OCI-LY3 (cell line): ENCODE measurements around the gene SPON1.

Experiments used
- H2AFZ ChIP-seq: fragments of 200-600, 300-600 bp; shearing (Covaris generic); 2 replicates; pipeline ENCODE4 v1.6.0; 2014; ENCODE audit warnings: antibody characterized with exemption, low read depth, low read length
- H3K27ac ChIP-seq: fragments of 200-600, 300-600 bp; sonication (generic); 2 replicates; pipeline ENCODE4 v1.5.1; 2014; ENCODE audit warnings: mild to moderate bottlenecking, low read length, moderate library complexity, mixed read lengths
- H3K27me3 ChIP-seq: fragments of 200-600, 300-600 bp; sonication (generic); 2 replicates; pipeline ENCODE4 v1.6.1; 2014; ENCODE audit warnings: low read depth, low read length, mixed read lengths
- H3K36me3 ChIP-seq: fragments of 200-600, 300-600 bp; sonication (generic); replicated peaks from 2 replicates; pipeline ENCODE3; 2014; ENCODE audit warnings: low read depth, low read length, mixed read lengths
- H3K4me1 ChIP-seq: fragments of 300-600, 200-600 bp; sonication (generic); 2 replicates; pipeline ENCODE4 v1.6.1; 2014; ENCODE audit warnings: low read length, mixed read lengths
- H3K4me2 ChIP-seq: fragments of 200-600, 300-600 bp; sonication (generic); 2 replicates; pipeline ENCODE4 v1.6.1; 2014; ENCODE audit warnings: low read length, mixed read lengths
- H3K4me3 ChIP-seq: fragments of 300-600, 200-600 bp; sonication (generic); 2 replicates; pipeline ENCODE4 v1.5.1; 2014; ENCODE audit warnings: antibody characterized with exemption, mild to moderate bottlenecking, low read length, moderate library complexity
- H3K79me2 ChIP-seq: fragments of 300-600, 200-600 bp; shearing (Covaris generic); 2 replicates; pipeline ENCODE4 v1.6.1; 2014; ENCODE audit warnings: mild to moderate bottlenecking, low read length, mixed read lengths
- H3K9ac ChIP-seq: fragments of 300-600, 200-600 bp; shearing (Covaris generic); 2 replicates; pipeline ENCODE4 v1.6.0; 2014; ENCODE audit warnings: mild to moderate bottlenecking, low read length, moderate library complexity
- H3K9me3 ChIP-seq: fragments of 200-600, 300-600 bp; shearing (Covaris generic); 2 replicates; pipeline ENCODE4 v1.6.1; 2014; ENCODE audit warnings: low read length, mixed read lengths; ENCODE audit not compliant: insufficient read depth
- H4K20me1 ChIP-seq: fragments of 200-600, 300-600 bp; sonication (generic); 2 replicates; pipeline ENCODE4 v1.6.1; 2016; ENCODE audit warnings: low read length, mixed read lengths; ENCODE audit not compliant: insufficient read depth
- CTCF ChIP-seq: fragments of 200-600, 300-600 bp; sonication (generic); IDR thresholded peaks from 2 replicates; pipeline ENCODE4 v1.5.1; 2014; ENCODE audit warnings: antibody characterized with exemption, low read length, low read depth
- EZH2phosphoT487 ChIP-seq: fragments of 200-600 bp; shearing (Covaris generic); IDR thresholded peaks from 2 replicates; pipeline ENCODE4 v1.6.1; 2018; ENCODE audit warnings: antibody characterized with exemption, mixed run types, low read depth

SPON1 gene

DNA sequence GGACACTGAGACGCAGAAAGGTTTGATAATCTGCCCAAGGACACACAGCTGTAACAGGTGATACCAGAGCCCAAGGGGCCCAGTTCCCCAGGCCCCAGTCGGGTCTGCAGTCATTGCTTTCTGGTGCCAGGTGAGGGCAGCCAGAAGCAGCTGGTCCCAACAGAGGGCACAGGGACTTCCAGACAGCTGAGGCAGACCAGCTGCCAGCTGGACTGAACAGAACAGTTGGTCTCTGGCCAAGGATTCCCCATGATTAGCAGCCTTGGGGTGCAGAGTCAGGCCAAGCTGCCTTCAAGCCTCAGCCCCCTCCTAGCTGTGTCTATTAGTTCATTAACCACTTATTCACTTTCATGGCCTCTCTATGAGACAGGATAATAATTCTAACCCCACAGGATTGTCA lies 290.9 kb downstream of the SPON1 start:
- H3K9ac ChIP-seq, result no peak overlapping the region
- no peaks in the 10 kb centered on the region for H3K36me3 ChIP-seq
- no peaks in the 10 kb centered on the region for H3K9me3 ChIP-seq
- H3K4me1 ChIP-seq, result peaks cover 4% of the 10 kb centered on the region
- H2AFZ ChIP-seq, result no peak overlapping the region
- peaks cover 12% of the 10 kb centered on the region for H3K27me3 ChIP-seq
- no peaks in the 10 kb centered on the region for H4K20me1 ChIP-seq
- H3K4me2 ChIP-seq, result no peak overlapping the region
- no peak overlapping the region for H3K27ac ChIP-seq
- H3K4me3 ChIP-seq, result no peak overlapping the region
- H3K79me2 ChIP-seq, result no peaks in the 10 kb centered on the region
- TF ChIP-seq CTCF (peak; percentile 35), EZH2phosphoT487 (no peak)

DNA sequence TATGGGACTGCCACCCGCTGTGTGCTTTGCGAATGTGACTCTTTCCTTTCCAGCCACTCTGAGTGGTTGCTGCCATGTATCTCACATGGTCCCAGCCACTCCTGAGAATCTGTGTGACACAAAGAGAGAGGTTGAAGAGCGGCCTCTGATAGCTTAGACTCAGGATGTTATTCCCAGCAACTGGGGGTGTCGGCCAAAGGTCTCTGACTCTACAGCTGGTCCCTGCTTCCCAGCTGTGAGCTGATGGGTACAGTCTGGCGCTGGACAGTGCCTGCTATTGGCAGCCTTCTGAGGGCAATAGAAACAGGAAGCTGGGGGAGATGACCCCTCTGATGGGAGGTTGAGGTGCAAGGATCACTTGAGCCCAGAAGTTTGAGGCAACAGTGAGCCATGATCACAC lies 291.3 kb downstream of the SPON1 start:
- TF ChIP-seq EZH2phosphoT487, result no peak
- no peak for TF ChIP-seq CTCF
- Histone ChIP-seq H3K4me2 (no peak overlapping the region), H3K27me3 (peaks cover 8% of the 10 kb centered on the region; the same call in 1 of the 2 replicates), H3K79me2 (no peaks in the 10 kb centered on the region), H4K20me1 (no peaks in the 10 kb centered on the region), H3K27ac (no peak overlapping the region), H3K4me1 (peaks cover 4% of the 10 kb centered on the region), H3K36me3 (no peaks in the 10 kb centered on the region), H3K9ac (no peak overlapping the region), H3K9me3 (no peaks in the 10 kb centered on the region), H3K4me3 (no peak overlapping the region), H2AFZ (no peak overlapping the region)

DNA sequence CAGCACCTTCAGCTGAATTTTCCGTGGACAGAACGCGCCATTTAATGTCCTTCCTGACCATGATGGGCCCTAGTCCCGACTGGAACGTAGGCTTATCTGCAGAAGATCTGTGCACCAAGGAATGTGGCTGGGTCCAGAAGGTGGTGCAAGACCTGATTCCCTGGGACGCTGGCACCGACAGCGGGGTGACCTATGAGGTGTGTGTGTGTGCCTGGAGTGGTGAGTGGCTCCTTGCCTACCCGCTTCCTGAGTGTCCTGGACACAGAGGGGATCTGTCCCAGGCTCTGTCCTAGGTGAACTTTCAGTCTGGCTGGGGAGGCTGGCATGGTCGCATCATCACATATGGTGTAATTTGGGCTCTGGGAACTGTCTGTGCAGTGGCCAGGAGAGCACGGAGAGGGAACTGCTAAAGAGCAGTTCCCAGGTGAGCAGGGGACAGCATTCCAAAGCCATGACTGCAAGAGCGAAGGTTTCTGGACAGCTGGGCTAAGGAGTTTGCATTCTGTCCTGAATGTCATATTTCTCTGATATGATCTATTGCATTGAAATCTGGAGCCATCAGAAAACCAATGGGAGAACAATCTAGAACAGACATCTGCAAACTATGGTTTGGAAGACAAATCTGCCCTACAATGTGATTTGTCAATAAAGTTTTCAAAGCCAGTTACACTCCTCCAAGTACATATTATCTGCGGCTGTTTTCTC lies 292.2 kb downstream of the SPON1 start:
- Histone ChIP-seq H3K36me3 (no peaks in the 10 kb centered on the region), H4K20me1 (no peaks in the 10 kb centered on the region), H3K27ac (no peak overlapping the region), H3K27me3 (peaks cover 8% of the 10 kb centered on the region; the same call in 1 of the 2 replicates), H3K9me3 (no peaks in the 10 kb centered on the region), H3K4me3 (no peak overlapping the region), H3K9ac (no peak overlapping the region), H3K4me1 (no peaks in the 10 kb centered on the region), H3K4me2 (no peak overlapping the region), H2AFZ (no peak overlapping the region), H3K79me2 (no peaks in the 10 kb centered on the region)
- no peak for TF ChIP-seq EZH2phosphoT487
- no peak for TF ChIP-seq CTCF

DNA sequence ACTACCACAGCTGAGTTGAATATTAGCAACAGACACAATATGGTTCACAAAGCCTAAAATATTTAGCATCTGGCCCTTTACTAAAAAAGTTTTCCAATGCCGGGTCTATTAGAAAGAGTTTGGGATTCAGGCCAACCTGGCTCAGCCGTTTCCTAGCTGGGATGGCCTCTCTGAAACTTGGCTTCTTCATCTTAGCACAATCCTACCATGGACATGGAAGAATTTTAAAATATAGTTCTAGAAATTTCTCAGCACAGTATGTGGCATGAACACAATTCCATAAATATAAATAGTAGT lies 292.7 kb downstream of the SPON1 start:
- Histone ChIP-seq H3K36me3 (no peaks in the 10 kb centered on the region), H3K4me1 (no peaks in the 10 kb centered on the region), H3K9me3 (no peaks in the 10 kb centered on the region), H3K79me2 (no peaks in the 10 kb centered on the region), H3K27me3 (peaks cover 8% of the 10 kb centered on the region; the same call in 1 of the 2 replicates), H2AFZ (no peak overlapping the region), H3K4me2 (no peak overlapping the region), H4K20me1 (no peaks in the 10 kb centered on the region), H3K4me3 (no peak overlapping the region), H3K9ac (no peak overlapping the region), H3K27ac (no peak overlapping the region)
- no peak for TF ChIP-seq CTCF
- TF ChIP-seq EZH2phosphoT487, result no peak
